ENCODE results near the gene ATP8A2.

- TF ChIP-seq CTCF (IDR thresholded peaks at IDR 0.05) (no peak), POLR2A (IDR thresholded peaks at IDR 0.05) (no peak)
These were observed 356.0 kb downstream of the ATP8A2 start for GRCh38 chr13:25727810-25728209.

All from heart left ventricle (tissue), 13 donors.